Parathyroid adenoma (tissue), 2 donors: ENCODE results near the gene PLCB3.

Source experiments
- H2AFZ ChIP-seq: fragments of 300-600 bp; sonication (generic); one replicate; pipeline ENCODE4 v1.7.0; 2017; ENCODE audit warnings: antibody characterized with exemption, mild to moderate bottlenecking
- H3K27ac ChIP-seq: fragments of 300-600 bp; sonication (generic); one replicate; pipeline ENCODE4 v1.7.0; 2017
- H3K27me3 ChIP-seq: fragments of 300-600 bp; sonication (generic); one replicate; pipeline ENCODE4 v1.7.0; 2017; ENCODE audit warnings: low read length; ENCODE audit not compliant: control insufficient read depth, insufficient read depth
- H3K36me3 ChIP-seq: fragments of 300-600 bp; sonication (generic); one replicate; pipeline ENCODE4 v1.7.0; 2017; ENCODE audit warnings: low read length; ENCODE audit not compliant: control insufficient read depth, insufficient read depth
- H3K4me1 ChIP-seq: fragments of 300-600 bp; sonication (generic); one replicate; pipeline ENCODE4 v1.7.0; 2017; ENCODE audit warnings: control low read depth
- H3K4me2 ChIP-seq: fragments of 300-600 bp; sonication (generic); one replicate; pipeline ENCODE4 v1.7.0; 2017; ENCODE audit warnings: low read length
- H3K4me3 ChIP-seq: fragments of 300-600 bp; sonication (generic); one replicate; pipeline ENCODE4 v1.7.0; 2017; ENCODE audit warnings: low read depth, low read length
- H3K79me2 ChIP-seq: fragments of 300-600 bp; sonication (generic); one replicate; pipeline ENCODE4 v1.7.0; 2017; ENCODE audit warnings: control low read depth
- H3K9ac ChIP-seq: fragments of 300-600 bp; sonication (generic); one replicate; pipeline ENCODE4 v1.7.0; 2017; ENCODE audit warnings: mild to moderate bottlenecking
- H3K9me3 ChIP-seq: fragments of 300-600 bp; sonication (generic); one replicate; pipeline ENCODE4 v1.7.0; 2017; ENCODE audit warnings: low read length; ENCODE audit not compliant: control insufficient read depth
- CTCF ChIP-seq: fragments of 300-600 bp; sonication (generic); IDR thresholded peaks from one replicate; pipeline ENCODE4 v1.7.0; 2017; ENCODE audit warnings: antibody characterized with exemption, mild to moderate bottlenecking
- donor health status: primary hyperparathyroidism.

The PLCB3 gene

GRCh38 chr11:64224891-64225607 lies 26.3 kb upstream of the PLCB3 start:
- Histone ChIP-seq H2AFZ (peak overlapping the region; percentile 84), H3K4me3 (peak overlapping the region; percentile 85), H3K9ac (no peak overlapping the region), H3K4me1 (peaks cover 7% of the 10 kb centered on the region), H3K4me2 (peak overlapping the region; percentile 94), H3K9me3 (no peaks in the 10 kb centered on the region), H3K27ac (no peak overlapping the region), H3K36me3 (no peaks in the 10 kb centered on the region), H3K79me2 (no peaks in the 10 kb centered on the region), H3K27me3 (no peaks in the 10 kb centered on the region)
- no peak for TF ChIP-seq CTCF

GRCh38 chr11:64225608-64226506 lies 25.5 kb upstream of the PLCB3 start, which contains the start of the genes NUDT22 and TRPT1:
TSS of gene NUDT22 (plus strand) at chr11:64226274. CDS start at chr11:64226653, 379 bp downstream.
TSS of gene TRPT1 (minus strand) at chr11:64226186. CDS start at chr11:64225860, 326 bp downstream.
- TF ChIP-seq CTCF = no peak
- H3K4me1 ChIP-seq = peaks cover 7% of the 10 kb centered on the region

GRCh38 chr11:64226507-64227051 lies 24.8 kb upstream of the PLCB3 start:
- TF ChIP-seq CTCF = no peak
- Histone ChIP-seq H3K27me3 (no peaks in the 10 kb centered on the region), H2AFZ (peak overlapping the region; percentile 84), H3K9ac (peak overlapping the region; percentile 1), H3K4me3 (peak overlapping the region; percentile 85), H3K4me2 (peak overlapping the region; percentile 94), H3K27ac (peak overlapping the region; percentile 67), H3K79me2 (no peaks in the 10 kb centered on the region), H3K36me3 (no peaks in the 10 kb centered on the region), H3K9me3 (no peaks in the 10 kb centered on the region), H3K4me1 (peaks cover 7% of the 10 kb centered on the region)

More at GRCh38 chr11:64225608-64226506, 25.5 kb upstream of the PLCB3 start, which contains the start of the genes NUDT22 and TRPT1:
- H3K27me3 ChIP-seq = no peaks in the 10 kb centered on the region
- H3K9me3 ChIP-seq = no peaks in the 10 kb centered on the region
- peak within 1 kb of the TSS; percentile 53 for H3K9ac ChIP-seq
- H2AFZ ChIP-seq = peak within 1 kb of the TSS; percentile 84
- peak within 1 kb of the TSS; percentile 85 for H3K4me3 ChIP-seq
- H3K36me3 ChIP-seq = no peaks in the 10 kb centered on the region
- H3K27ac ChIP-seq = peak within 1 kb of the TSS; percentile 67
- no peaks in the 10 kb centered on the region for H3K79me2 ChIP-seq
- H3K4me2 ChIP-seq = peak within 1 kb of the TSS; percentile 94

GRCh38 chr11:64227405-64227956 lies 23.8 kb upstream of the PLCB3 start:
- H3K27ac ChIP-seq = no peak overlapping the region
- H3K79me2 ChIP-seq = no peaks in the 10 kb centered on the region
- TF ChIP-seq CTCF = no peak
- H2AFZ ChIP-seq = no peak overlapping the region
- peaks cover 7% of the 10 kb centered on the region for H3K4me1 ChIP-seq
- no peaks in the 10 kb centered on the region for H3K9me3 ChIP-seq
- H3K27me3 ChIP-seq = no peaks in the 10 kb centered on the region
- H3K36me3 ChIP-seq = no peaks in the 10 kb centered on the region
- H3K9ac ChIP-seq = no peak overlapping the region
- H3K4me2 ChIP-seq = peak overlapping the region; percentile 94
- H3K4me3 ChIP-seq = peak overlapping the region; percentile 85
